ENCODE data around the gene ABCC1. TPM values are rescaled to one million over a fixed set of nuclear protein-coding genes. Genes with fewer than 3 reads are reported as not detected.

Gene ABCC1
- total and polyA plus RNA-seq, 2 donors (not counting 1 experiment from before 2014, with no cell fraction given) = 54.1 to 178 TPM

DNA sequence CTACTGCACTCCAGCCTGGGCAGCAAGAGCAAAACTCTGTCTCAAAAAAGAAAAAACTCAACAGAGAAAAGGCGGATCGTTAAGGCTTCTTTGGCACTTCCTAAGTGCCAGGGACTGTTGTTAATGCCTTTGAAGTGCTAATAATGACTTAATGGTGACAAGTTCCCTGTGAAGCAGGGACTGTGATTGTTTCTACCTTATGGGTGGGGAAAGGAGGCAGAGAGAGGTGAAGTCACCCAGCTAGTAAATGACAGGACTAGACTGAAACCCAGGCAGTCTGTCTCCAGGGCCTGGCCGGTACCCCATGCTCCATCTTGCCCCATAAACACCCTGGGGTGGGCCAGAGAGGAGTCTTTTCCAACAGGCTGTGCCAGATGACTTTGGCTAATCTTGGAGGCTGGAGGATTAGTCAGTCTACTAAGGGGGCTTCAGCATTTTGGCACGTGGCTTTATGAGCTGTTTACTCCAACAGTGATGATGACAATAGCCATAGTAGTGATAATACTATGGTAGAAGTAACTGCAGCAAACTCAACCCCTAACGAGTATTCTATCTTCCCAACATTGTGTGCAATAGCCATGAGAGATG lies 26.9 kb downstream of the ABCC1 start:
- no peak for TF ChIP-seq CTCF (conservative IDR thresholded peaks at IDR 0.05 in 1 of 2, IDR thresholded peaks at IDR 0.05 in 1 of 2; ENCODE audit: low read depth in 1 of 2, low read length in 2 of 2)
- no peaks in the 10 kb centered on the region for H3K36me3 ChIP-seq (ENCODE audit: control insufficient read depth, insufficient read depth, low read length)
- peaks cover 16% of the 10 kb centered on the region for H3K4me1 ChIP-seq (ENCODE audit: control insufficient read depth, extremely low read depth, insufficient read depth, low read length)
- H2AFZ ChIP-seq (ENCODE audit: low read length) = no peak overlapping the region
- peak overlapping the region; percentile 94 for H3K27ac ChIP-seq (ENCODE audit: insufficient read depth, low read length)
- no peaks in the 10 kb centered on the region for H3K9me3 ChIP-seq (ENCODE audit: control insufficient read depth, insufficient read depth, low read depth, low read length)
- H3K4me3 ChIP-seq (replicated peaks in 1 of 4; ENCODE audit: control extremely low read depth in 1 of 4, insufficient read depth in 1 of 4, low read depth in 3 of 4, low read length in 4 of 4) = peak overlapping the region in 1 of 4 experiments; percentile 29
- no peaks in the 10 kb centered on the region for H4K20me1 ChIP-seq (ENCODE audit: control insufficient read depth, extremely low read depth, insufficient read depth, low read length)
- H3K9ac ChIP-seq (ENCODE audit: insufficient read depth, low read length) = no peak overlapping the region
- DNase-seq (ENCODE audit: low read depth in 2 of 2) = no peak
- H3K79me2 ChIP-seq (ENCODE audit: control insufficient read depth, insufficient read depth, low read length) = peaks cover 96% of the 10 kb centered on the region
- H3K27me3 ChIP-seq (ENCODE audit: control insufficient read depth, insufficient read depth, low read length) = no peaks in the 10 kb centered on the region
- peak overlapping the region; percentile 50 for H3K4me2 ChIP-seq (ENCODE audit: extremely low read depth, insufficient read depth, low read length)

- DNase-seq (ENCODE audit: low read depth in 2 of 2) = peak; percentile 34 to 90
- H3K36me3 ChIP-seq (ENCODE audit: control insufficient read depth, insufficient read depth, low read length) = no peaks in the 10 kb centered on the region
- H3K9me3 ChIP-seq (ENCODE audit: control insufficient read depth, insufficient read depth, low read depth, low read length) = no peaks in the 10 kb centered on the region
- peaks cover 95% of the 10 kb centered on the region for H3K79me2 ChIP-seq (ENCODE audit: control insufficient read depth, insufficient read depth, low read length)
- peak overlapping the region; percentile 13 for H3K9ac ChIP-seq (ENCODE audit: insufficient read depth, low read length)
- H3K27ac ChIP-seq (ENCODE audit: insufficient read depth, low read length) = peak overlapping the region; percentile 94
- H3K4me3 ChIP-seq (replicated peaks in 1 of 4; ENCODE audit: control extremely low read depth in 1 of 4, insufficient read depth in 1 of 4, low read depth in 3 of 4, low read length in 4 of 4) = peak overlapping the region in 1 of 4 experiments; percentile 29
- peaks cover 11% of the 10 kb centered on the region for H3K4me1 ChIP-seq (ENCODE audit: control insufficient read depth, extremely low read depth, insufficient read depth, low read length)
- H3K27me3 ChIP-seq (ENCODE audit: control insufficient read depth, insufficient read depth, low read length) = no peaks in the 10 kb centered on the region
- H2AFZ ChIP-seq (ENCODE audit: low read length) = no peak overlapping the region
- no peaks in the 10 kb centered on the region for H4K20me1 ChIP-seq (ENCODE audit: control insufficient read depth, extremely low read depth, insufficient read depth, low read length)
- no peak for TF ChIP-seq EZH2 (IDR thresholded peaks at IDR 0.05; ENCODE audit: low read length, missing control alignments)
- TF ChIP-seq CTCF (conservative IDR thresholded peaks at IDR 0.05 in 1 of 2, IDR thresholded peaks at IDR 0.05 in 1 of 2; ENCODE audit: low read depth in 1 of 2, low read length in 2 of 2) = no peak
- H3K4me2 ChIP-seq (ENCODE audit: extremely low read depth, insufficient read depth, low read length) = peak overlapping the region; percentile 50
Observed at GRCh38 chr16:15976929-15977637, 27.7 kb downstream of the ABCC1 start.

GRCh38 chr16:15979801-15980200 lies 30.4 kb downstream of the ABCC1 start:
- Histone ChIP-seq H3K36me3 (ENCODE audit: control insufficient read depth, insufficient read depth, low read length) (no peaks in the 10 kb centered on the region), H3K4me3 (replicated peaks in 1 of 4; ENCODE audit: control extremely low read depth in 1 of 4, insufficient read depth in 1 of 4, low read depth in 3 of 4, low read length in 4 of 4) (no peak overlapping the region), H3K9ac (ENCODE audit: insufficient read depth, low read length) (no peak overlapping the region), H2AFZ (ENCODE audit: low read length) (no peak overlapping the region), H3K4me2 (ENCODE audit: extremely low read depth, insufficient read depth, low read length) (no peak overlapping the region), H3K9me3 (ENCODE audit: control insufficient read depth, insufficient read depth, low read depth, low read length) (no peaks in the 10 kb centered on the region), H4K20me1 (ENCODE audit: control insufficient read depth, extremely low read depth, insufficient read depth, low read length) (no peaks in the 10 kb centered on the region), H3K27ac (ENCODE audit: insufficient read depth, low read length) (no peak overlapping the region), H3K4me1 (ENCODE audit: control insufficient read depth, extremely low read depth, insufficient read depth, low read length) (peaks cover 9% of the 10 kb centered on the region), H3K27me3 (ENCODE audit: control insufficient read depth, insufficient read depth, low read length) (no peaks in the 10 kb centered on the region), H3K79me2 (ENCODE audit: control insufficient read depth, insufficient read depth, low read length) (peaks cover 93% of the 10 kb centered on the region)
- TF ChIP-seq CTCF (conservative IDR thresholded peaks at IDR 0.05 in 1 of 2, IDR thresholded peaks at IDR 0.05 in 1 of 2; ENCODE audit: low read depth in 1 of 2, low read length in 2 of 2) = no peak
- no peak for DNase-seq (ENCODE audit: low read depth in 2 of 2)
